NCI-H146 (cell line): ENCODE data around the gene CAV3.

Experiments used
- DNase-seq: peaks from one replicate; lab custom pipeline; 2025; lab: John Stamatoyannopoulos, UW

The CAV3 gene

GRCh38 chr3:8762607-8763377 is 29.2 kb downstream of the CAV3 start:
- no peak for DNase-seq

GRCh38 chr3:8764528-8764927 is 30.9 kb downstream of the CAV3 start:
- no peak for DNase-seq

- no peak for DNase-seq
These were observed 31.9 kb downstream of the CAV3 start for GRCh38 chr3:8765528-8765927.

DNA sequence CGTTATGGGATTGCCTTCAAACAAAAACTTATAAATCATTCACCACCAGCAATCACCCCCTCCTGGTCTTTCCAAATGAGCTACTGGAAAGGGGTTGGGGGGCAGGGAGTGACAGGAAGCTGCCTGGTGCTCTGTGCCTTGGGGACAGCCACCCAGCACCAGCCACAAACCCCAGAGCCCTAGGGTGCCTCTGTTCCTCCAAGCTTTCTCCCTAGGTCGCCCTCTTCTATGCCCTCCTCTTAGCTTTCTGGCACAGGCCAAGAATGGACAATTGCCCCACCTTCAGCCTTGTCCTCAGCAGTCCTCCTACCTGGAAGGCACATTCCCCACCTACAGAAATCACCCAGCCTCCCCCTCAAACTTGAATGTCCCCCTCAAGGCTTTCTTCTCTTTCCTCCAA is 32.5 kb downstream of the CAV3 start:
- DNase-seq, result no peak

DNA sequence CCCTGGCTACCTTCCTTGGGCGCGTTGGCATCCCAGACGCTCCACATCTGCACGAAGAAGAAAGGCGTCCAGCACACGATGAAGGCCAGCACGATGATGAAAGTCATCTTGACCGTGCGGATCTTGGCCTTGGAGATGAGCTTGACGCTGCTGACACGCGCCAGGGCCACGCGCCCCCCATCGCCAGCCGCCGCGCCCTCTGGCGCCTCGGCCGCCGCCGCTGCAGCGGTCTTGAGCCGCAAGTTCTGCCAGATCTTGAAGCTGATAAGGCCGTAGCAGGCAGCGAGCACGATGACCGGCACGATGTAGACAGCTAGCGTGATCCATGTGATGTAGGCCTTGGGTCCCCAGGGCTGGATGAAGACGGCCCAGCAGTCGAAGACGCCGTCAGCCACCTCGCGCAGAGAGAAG is 33.7 kb downstream of the CAV3 start:
- no peak for DNase-seq

DNA sequence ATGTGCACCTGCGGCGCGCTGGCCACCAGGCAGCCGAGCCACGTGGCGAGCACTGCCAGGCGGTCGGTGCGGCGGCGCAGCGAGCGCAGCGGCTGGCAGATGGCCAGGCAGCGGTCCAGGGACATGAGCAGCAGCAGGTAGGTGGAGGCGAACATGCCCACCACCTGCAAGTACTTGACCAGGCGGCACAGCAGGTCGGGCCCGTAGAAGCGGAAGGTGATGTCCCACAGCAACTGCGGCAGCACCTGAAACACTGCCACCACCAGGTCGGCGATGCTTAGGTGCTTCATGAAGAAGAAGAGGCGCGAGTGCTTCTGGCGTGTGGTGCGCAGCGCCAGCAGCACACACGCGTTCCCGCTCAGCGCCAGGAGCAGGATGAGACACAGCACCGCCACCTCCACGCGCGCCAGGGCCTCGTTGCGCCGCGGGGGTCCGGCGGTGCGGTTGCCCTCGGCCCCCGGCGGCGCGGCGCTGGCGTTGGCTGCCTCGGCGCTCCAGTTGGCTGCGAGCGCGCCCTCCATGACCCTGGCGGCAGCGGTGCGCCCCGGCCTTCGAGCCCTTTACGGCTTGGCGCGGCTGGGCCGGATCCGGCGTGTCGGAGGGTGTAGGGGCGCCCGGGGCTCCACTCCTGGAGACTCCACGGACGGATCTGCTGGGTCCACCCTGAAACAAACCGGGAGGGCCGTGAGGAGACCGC is 34.2 kb downstream of the CAV3 start:
- no peak for DNase-seq

DNA sequence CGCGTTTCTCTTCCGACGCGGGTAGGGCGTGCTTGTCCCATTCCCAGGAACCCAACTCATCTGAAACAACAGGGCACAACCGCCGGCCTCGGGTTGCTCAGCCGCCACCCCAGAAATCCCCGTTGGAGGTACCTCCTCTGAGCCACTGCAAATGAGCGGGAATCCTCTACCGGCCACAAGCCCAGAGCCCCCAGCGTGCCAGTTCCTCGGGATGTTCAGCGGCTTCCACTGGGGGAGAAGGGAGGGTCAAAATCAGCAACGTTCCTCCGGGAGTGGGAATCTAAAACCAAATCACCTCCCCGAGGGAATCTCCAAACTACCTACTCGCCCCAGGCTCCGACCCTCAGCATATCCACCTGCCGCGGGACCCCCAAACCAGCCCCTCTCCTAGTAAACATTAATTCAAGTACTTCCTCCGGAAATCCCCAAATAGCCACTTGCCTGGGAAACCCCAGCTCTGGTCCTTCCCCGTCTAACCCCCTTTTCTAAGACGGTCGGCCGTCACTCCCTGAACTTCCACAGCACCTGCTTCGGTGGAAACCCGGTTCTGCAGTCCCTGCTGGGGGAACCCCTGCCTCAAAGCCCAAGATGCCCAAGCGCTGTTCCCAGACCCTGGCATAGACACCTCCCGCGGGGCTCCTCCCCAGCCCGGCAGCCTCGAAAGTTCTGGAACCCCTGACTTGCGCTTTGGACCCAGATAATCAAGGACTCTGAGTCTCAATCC is 34.9 kb downstream of the CAV3 start:
- no peak for DNase-seq

- no peak for DNase-seq
These were observed 35.7 kb downstream of the CAV3 start, which contains the start of gene OXTR for GRCh38 chr3:8769088-8769822. TSS of gene OXTR (minus strand) at chr3:8769613. CDS start at chr3:8768187, 1,426 bp downstream.

DNA sequence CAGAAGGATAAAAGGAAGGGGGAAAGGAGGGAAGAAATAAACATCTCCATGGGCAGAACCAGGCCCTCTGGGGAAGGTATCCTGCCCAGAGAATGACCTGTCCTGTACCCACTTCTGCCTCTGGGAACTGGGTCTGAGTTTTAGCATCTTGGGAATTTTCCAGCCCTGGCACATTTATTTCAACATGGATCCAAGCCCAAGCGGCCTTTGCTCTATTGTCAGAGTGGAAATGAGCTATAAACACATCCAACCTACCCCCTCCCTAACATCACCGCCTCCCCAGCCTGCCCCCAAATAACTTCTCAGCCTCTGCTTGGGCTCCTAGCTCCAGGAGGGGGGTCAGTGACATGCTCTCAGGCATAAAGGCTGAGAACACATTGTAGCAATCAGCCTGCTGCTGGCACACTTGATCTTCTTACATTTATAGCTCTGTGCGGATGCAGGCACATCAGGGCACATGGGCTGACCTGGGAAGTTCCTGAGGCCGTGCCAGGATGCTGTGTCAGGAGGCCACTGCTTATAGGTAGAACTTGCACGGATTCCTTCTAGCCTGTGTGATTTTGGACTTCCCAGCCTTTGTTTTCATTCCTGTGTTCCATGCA is 40.4 kb downstream of the CAV3 start:
- DNase-seq, result no peak

GRCh38 chr3:8775181-8775580 is 41.6 kb downstream of the CAV3 start:
- no peak for DNase-seq

DNA sequence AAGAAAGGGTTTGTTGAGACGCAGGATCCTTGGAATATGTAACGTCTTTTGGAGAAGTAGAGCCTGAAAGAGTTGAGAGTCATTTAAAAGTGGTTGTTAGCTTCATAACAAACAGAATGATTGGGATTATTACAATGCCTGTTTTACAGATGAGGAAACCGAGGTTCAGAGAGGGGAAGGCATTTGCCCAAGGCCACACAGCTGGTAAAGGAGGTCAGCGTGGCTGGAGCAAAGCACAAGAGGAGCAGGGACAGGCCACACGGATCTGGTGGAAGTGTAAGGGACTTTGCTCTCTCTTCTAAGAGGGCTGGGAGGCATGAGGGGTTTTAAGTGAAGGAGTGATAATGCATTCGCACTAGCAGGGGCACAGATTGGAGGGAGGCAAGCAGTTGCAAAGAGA is 42.0 kb downstream of the CAV3 start:
- DNase-seq, result no peak

DNA sequence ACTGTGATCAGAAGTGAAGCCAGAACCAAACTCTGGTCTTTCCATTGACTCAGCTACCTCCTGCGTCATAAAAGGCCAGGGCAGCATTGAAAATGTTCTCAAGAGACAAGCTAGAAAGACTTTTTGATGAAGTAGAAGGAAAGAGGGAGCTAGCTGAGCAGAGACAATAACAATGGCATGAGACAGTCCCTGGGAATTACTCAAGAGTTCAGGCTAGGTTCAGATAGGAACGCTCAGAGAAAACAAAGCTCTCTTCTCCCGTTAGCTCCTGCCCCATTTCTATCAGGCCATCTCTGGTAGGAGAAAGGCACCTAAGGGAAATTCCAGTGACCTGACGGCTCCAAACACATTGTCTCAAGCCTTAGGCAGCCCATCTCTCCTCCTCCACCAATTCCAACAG is 42.8 kb downstream of the CAV3 start:
- DNase-seq, result no peak

GRCh38 chr3:8777201-8777977 is 43.8 kb downstream of the CAV3 start:
- no peak for DNase-seq

DNA sequence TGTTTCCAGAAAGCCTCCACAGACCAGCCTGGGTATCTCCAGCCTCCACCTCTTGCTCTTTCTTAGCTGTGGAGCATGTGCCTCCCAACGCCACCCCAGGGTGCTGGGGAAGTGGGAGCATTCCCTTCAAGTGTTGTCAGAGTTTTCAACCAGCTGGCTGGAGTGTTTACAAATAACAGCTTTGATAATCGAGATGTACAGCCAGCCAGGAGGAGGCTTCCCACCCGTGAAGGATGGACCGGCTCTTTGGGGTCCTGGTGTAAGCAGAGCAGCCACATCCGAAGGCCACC is 44.3 kb downstream of the CAV3 start:
- DNase-seq, result no peak

GRCh38 chr3:8778475-8778874 is 44.9 kb downstream of the CAV3 start:
- DNase-seq, result no peak

- no peak for DNase-seq
These were observed 46.7 kb downstream of the CAV3 start for GRCh38 chr3:8780279-8780678.

DNA sequence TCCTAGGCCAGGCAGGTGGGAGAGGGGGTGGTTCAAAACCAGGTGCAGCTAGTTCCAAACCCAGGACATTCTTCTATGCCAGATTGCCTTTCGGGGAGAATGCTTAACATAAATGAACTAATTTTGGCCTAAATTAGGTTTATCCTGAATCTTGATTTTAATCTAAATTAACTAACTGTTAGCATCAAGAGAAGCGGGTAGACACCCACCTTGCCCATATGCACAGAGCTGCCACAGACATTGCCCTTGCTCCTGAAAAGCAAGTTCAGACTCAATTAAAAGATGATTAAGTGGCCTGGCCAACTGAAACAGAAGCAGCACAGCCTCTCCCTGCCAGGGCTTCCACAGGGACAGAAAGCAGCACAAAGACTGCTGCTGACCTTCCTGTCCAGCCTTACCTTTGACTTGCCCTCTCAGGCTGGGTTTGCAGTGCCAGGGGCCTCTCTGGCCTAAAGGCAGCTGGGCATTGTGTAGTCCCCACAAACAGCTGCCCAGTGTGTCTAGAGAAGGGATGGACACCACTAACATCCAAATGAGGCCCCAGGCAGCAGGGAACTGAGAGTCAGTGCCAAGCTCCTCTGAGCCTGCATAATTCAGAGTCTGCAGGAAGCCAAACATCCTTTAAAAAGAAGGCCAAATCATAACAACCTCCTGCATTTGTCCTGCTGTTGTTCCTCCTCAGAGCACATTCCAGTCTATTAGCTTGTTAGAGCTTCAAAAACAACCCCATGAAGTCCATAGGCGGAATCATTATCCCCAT is 51.3 kb downstream of the CAV3 start:
- DNase-seq, result no peak

- no peak for DNase-seq
These were observed 56.9 kb downstream of the CAV3 start for GRCh38 chr3:8790529-8790928.

DNA sequence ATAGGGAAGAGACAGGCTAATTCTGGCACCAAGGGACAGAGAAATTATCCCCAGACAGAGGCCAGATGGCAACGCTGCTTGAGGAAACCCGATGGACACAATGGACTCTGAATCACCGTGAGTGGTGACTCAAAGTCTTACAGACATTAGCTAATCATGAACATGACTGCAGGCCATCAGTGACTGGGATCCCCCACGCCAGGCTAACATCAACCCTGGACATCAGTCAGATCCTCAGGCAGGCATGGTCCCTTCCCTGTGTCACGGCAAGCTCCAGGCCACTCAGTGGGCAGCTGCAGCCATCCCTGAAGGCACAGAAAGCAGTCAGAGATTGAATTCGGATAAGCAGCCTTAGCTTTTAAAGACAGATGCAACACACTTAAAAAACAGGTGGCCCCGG is 59.6 kb downstream of the CAV3 start:
- no peak for DNase-seq

GRCh38 chr3:8794247-8794646 is 60.6 kb downstream of the CAV3 start:
- DNase-seq, result no peak
